Lower leg skin (tissue), 4 donors: ENCODE measurements around the gene TMX2. TPM values are rescaled to one million over a fixed set of nuclear protein-coding genes. Genes with fewer than 3 reads are reported as not detected.

Experiments
- DNase-seq, 2 donors: peaks; one replicate each; pipeline ENCODE4 v3.0.0-alpha.2; 2019; ENCODE audit warnings: low spot score in 2 of 2
- H3K4me3 ChIP-seq: fragments of 200-600 bp; sonication (generic); 2 replicates; pipeline ENCODE4 v1.5.1; 2017; ENCODE audit warnings: mild to moderate bottlenecking, low read depth; ENCODE audit not compliant: poor library complexity, severe bottlenecking
- CTCF ChIP-seq, 3 donors: fragments of 450-650 bp; IDR thresholded peaks; one replicate each; pipeline ENCODE4 v1.5.1; 2016; ENCODE audit warnings: antibody characterized with exemption in 3 of 3, mild to moderate bottlenecking in 3 of 3, moderate library complexity in 2 of 3
- POLR2A ChIP-seq, 2 donors: fragments of 450-650 bp; IDR thresholded peaks; one replicate each; pipeline ENCODE4 v1.6.1; 2016 to 2017; ENCODE audit warnings: antibody characterized with exemption in 2 of 2, mild to moderate bottlenecking in 1 of 2, moderate library complexity in 1 of 2
- WGBS, 2 donors: methylation state at CpG; one replicate each; pipeline ENCODE4 v1.1.5; 2018; 5-methylcytosine and 5-hydroxymethylcytosine counted together
- intact Hi-C: fragments of 100-400 bp; cut with DNase I; formaldehyde crosslinking; loops from one replicate; pipeline ENCODE4 v1.15.0; 2023; ENCODE audit warnings: low total_unique reads
- total RNA-seq, 4 donors: library from RNA; depleted of rRNA; stranded (reverse); fragments of >200 nt; gene quantifications; one replicate each; pipeline ENCODE4 v1.1.0, GENCODE V29; 2016

TMX2 gene
- total RNA-seq, 4 donors from 2014 or later, result 41.8 to 60.4 (median 45.4) TPM

GRCh38 chr11:57758174-57758573 lies 45.8 kb downstream of the TMX2 start:
- TF ChIP-seq POLR2A (IDR thresholded peaks at IDR 0.05) (no peak), CTCF (IDR thresholded peaks at IDR 0.05) (no peak)
- intact Hi-C loops, result no loop called here
- WGBS, 2 donors, result 91 to 94% methylated on average over 3 of the region's 3 CpGs
- H3K4me3 ChIP-seq, result no peak overlapping the region
- no peak for DNase-seq

- peak within 1 kb of the TSS; percentile 36 for H3K4me3 ChIP-seq
- DNase-seq, result peak; percentile 91 to 96
- 4 to 6% methylated on average over 13 of the region's 13 CpGs for WGBS, 2 donors
- intact Hi-C loops, result no loop called here
- TF ChIP-seq POLR2A (IDR thresholded peaks at IDR 0.05) (no peak), CTCF (IDR thresholded peaks at IDR 0.05) (no peak)
Observed at GRCh38 chr11:57761301-57762234, 49.2 kb downstream of the TMX2 start, which contains the start of gene CTNND1. CTNND1 (plus strand) TSS chr11:57761802; CDS start chr11:57791479, 29,677 bp downstream.

- intact Hi-C loops, result no loop called here
- TF ChIP-seq POLR2A (IDR thresholded peaks at IDR 0.05), result no peak
- TF ChIP-seq CTCF (IDR thresholded peaks at IDR 0.05), result no peak
- DNase-seq, result no peak
- H3K4me3 ChIP-seq, result peak overlapping the region; percentile 36
- 1 to 5% methylated on average over 9 of the region's 9 CpGs for WGBS, 2 donors
Observed at GRCh38 chr11:57762235-57762861, 50.0 kb downstream of the TMX2 start.

- no peak overlapping the region for H3K4me3 ChIP-seq
- WGBS, 2 donors, result 8 to 10% methylated on average over 1 of the region's 1 CpG
- intact Hi-C loops, result no loop called here
- TF ChIP-seq CTCF (IDR thresholded peaks at IDR 0.05), result no peak
- TF ChIP-seq POLR2A (IDR thresholded peaks at IDR 0.05), result no peak
- DNase-seq, result no peak
Observed at GRCh38 chr11:57763568-57763967, 51.2 kb downstream of the TMX2 start.

- WGBS, 2 donors, result 29 to 30% methylated on average over 4 of the region's 4 CpGs
- TF ChIP-seq POLR2A (IDR thresholded peaks at IDR 0.05) (no peak), CTCF (IDR thresholded peaks at IDR 0.05) (no peak)
- intact Hi-C loops, result no loop called here
- no peak for DNase-seq
- H3K4me3 ChIP-seq, result no peak overlapping the region
Observed at GRCh38 chr11:57764021-57764420, 51.6 kb downstream of the TMX2 start.
